SIG-M5 treated with dmso at 0.1 percent for 504 hours (cell line): ENCODE data around the gene EHD3.
A peak's percentile ranks its signal among the peaks of the same experiment; 100 is the strongest.
"Not testable (repeated sequence)": the region's sequence is repeated elsewhere in the genome, so short reads cannot be mapped to it uniquely, and the experiment has no call there.

Source experiments
- DNase-seq: peaks from one replicate; lab custom pipeline; 2025; ENCODE audit not compliant: unreplicated experiment; lab: John Stamatoyannopoulos, UW

Gene EHD3

DNA sequence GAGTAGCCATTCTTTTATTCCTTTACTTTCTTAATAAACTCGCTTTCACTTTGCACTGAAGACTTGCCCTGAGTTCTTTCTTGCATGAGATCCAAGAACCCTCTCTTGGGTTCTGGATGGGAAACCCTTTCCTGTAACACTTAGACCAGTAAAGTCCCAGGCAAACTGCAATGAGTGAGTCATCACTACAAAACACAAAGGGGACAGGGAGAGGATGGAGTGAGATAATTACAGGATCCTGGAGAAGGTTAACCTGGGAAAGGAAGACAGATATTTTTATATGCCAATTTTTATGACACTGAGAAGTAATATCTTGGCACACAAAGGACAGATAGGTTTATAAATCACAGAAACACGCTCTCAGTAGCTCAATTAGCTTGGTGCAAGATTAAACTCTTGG lies 48.7 kb downstream of the EHD3 start:
- DNase-seq: no peak

DNA sequence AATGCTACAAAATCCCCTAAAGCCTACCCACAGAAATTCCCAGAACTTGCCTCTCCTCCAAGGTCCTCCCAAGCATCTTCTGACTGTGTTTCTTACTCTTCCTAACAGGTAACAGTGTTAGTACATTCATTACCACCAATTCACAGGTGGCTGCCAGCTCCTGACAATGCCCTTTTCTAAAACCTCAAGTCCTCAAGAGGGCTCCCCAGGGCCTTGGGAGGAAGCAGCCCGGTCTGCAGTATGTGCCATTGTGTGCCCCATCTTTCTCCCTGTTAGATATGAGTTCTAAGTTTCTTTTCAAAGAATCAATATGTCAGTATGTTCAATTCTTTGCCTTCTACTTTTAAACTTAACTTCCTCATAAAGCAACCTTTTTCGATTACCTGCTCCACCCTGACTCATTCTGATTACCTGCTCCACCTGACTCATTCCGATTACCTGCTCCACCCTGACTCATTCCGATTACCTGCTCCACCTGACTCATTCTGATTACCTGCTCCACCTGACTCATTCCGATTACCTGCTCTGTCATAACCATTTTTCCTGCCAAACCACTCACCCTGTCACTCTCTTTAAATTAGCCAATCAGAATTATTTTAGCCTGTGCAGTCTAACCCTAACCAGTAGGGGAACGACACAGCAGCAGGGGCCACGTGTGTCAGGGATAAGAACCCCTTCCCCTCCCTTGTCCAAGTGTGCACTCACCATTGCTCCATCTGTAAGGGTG lies 49.4 kb downstream of the EHD3 start:
- DNase-seq: not testable (repeated sequence)

DNA sequence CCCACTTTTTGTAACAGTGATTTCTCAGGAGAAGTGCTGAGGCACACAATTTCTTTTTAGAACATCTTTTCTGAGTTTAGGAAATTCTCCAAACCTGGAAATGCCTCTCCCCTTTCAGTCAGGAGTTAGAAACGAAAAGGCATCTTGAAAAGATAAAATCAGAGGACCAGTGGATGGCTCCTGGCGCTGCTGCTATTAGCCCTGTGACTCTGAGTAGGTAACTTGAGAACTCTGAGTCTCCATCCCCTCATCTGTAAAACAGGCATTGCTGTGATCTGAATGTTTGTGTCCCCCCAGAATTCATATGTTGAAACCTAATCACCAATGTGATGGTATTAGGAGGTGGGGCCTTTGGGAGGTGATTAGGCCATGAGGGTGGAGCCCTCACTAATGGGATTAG lies 50.2 kb downstream of the EHD3 start:
- no peak for DNase-seq

DNA sequence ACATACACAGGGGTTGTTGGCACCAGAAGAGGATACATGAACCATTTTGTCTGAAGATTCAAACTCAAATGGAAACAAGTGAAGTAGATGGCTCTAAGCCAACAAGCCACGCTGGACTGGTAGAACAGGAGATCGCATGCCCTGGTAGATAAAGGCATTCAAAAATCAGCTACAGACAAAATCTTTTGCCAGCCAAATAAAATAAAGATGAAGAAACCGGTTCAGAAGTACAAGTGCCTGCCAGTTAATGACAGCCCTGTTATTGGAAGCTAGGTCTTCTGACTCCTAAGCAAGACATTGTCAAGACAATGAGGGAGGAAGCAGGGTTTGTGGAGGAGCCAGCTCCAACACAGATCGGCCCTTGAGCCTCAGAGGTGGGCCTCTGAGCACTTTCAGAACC lies 52.3 kb downstream of the EHD3 start:
- DNase-seq: no peak

DNA sequence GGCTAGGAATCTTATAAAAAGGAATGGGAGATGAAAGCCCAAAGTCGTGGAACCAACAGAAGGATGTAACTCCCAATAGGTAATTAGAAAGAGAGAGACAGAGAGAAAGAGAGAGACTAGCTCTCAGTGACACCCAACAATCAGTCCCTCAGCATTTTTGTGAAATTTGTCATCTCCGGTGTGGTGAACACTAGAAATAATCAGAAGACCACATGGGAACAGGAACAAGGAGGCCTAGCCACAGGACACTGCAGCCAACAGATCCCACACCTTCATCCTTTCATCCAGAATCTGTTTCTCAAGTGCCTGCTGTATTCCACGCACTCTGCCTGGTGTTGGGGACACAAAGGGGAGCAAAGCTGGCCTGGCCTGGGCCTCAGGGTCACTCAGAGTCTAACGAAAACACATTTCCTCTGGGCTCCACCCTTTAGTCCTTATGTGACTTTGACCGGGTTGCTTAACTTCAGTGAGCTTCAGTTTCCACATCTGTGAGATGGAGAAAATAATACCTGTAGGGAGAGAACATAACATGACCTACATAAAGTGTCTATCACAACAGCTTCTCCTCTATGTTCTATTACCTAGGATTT lies 53.1 kb downstream of the EHD3 start:
- DNase-seq: no peak

DNA sequence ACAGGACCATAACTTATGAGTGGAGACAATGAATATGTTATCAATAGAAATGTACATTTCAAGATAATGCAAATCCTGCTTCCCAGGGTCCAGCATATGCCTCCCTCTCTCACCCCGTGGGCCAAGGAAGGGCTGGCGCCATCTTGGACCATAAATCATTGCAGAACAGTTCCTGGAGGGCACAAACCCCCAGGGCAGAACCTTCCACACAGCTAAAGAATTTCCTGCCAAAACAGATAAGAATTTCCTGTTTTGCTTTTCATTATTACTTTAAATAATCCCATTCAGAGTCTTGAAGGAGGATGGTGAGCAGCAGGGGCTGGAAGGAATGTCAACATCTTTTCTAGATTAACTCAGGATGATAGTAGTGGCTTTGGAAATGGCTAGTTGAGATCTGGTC lies 53.7 kb downstream of the EHD3 start:
- no peak for DNase-seq

DNA sequence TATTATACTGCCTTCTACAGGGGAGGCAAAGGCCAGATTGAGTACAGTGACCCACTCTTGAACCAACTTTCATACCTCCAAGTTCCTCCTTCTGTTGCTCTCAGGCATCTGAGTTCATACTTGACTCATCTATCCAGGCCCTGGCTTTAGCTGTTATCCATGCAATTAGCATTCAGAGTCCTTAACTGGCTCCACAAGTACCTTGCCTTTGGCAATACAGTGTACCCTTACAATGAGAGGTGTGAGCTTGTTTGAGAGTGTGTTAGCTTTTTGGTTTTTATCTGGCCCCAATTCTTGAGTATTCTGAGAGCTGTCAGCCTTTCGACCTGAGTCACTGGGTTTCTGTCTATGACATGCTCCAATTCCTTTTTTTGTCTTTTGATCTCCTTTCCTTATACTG lies 60.2 kb downstream of the EHD3 start:
- no peak for DNase-seq

DNA sequence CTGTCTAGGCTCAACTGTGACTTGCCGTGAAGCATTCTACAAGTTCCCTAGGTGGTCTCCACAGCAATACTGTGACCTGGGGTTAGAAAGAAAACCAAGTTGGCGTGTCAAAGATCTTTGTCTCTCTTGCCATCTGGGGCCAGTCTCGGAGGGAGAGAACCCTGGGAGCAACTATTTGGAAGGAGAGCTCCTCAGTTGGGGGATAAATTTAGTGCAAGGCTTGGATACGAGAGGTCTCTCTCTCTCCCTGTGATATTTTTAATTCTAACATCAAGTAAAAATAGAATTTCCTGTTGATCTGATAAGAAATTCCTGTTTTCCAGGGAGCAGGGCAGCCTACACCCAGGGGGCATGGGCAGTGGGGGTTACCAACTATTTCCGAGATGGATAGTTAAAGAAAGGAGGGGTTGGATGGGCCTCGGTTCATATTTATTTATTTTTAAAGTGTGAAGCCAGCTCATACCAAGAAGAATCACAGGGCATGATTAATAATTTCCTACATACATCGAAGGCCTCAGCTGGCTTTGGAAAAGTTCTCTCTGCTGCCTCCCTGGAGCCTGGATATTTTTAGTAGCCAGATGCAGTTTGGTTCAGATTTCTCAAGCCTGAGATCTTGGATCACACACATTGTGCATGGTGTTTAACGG lies 62.8 kb downstream of the EHD3 start:
- no peak for DNase-seq

DNA sequence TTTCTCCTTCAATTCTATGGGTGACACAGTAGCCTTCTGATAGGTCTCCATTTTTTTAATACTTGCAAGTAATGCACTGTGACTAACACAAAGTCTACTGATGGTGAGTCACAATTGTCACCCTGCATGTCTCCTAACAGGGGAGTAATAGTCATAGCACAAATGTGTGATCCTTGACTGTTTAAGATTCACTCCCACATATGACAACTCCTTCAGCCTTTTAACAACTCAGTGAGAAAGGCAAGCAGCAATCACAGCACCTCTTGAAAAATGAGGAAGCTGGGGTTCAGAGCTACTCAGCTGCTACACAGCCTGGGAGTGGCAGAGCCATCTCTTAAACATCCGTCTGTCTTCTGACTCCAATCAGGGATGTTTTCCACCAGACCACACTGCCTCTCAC lies 63.8 kb downstream of the EHD3 start:
- DNase-seq: no peak

DNA sequence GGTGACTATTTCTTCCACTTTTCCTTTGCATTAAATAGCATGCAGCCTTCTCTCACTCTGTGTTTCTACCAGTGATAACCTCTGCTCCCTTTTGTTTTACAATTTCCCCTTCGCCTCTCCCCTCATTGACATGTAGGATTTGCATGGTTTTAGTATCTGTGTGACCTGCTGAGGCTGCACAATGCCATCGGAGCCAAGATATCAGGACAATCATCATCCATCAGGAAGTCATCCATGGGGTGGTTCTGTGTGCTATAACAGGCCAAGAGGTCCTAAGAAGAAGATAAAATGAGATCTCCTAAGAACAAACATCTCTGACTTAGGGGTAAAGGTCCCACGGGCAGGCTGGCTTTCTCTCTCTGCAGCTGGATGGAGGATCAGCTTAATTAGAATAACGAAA lies 65.6 kb downstream of the EHD3 start:
- no peak for DNase-seq

DNA sequence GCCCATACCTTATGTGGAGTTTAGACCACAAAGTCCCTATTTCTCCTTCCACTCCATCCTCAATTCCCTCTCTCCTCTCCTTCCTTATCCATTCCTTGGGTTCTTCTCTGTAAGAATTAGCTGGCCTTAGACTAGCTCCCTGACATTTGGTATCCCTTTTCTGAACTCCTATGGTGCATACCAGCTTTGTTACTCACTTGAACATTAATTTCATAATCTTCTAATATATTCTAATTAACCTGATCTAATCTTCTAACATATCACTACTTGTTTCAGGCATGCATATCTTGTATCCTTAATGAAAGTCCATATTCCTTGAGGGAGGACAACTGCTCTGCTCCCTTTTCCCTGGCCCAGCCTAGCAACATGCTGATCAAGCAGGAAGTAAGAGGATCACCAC lies 66.4 kb downstream of the EHD3 start:
- no peak for DNase-seq

DNA sequence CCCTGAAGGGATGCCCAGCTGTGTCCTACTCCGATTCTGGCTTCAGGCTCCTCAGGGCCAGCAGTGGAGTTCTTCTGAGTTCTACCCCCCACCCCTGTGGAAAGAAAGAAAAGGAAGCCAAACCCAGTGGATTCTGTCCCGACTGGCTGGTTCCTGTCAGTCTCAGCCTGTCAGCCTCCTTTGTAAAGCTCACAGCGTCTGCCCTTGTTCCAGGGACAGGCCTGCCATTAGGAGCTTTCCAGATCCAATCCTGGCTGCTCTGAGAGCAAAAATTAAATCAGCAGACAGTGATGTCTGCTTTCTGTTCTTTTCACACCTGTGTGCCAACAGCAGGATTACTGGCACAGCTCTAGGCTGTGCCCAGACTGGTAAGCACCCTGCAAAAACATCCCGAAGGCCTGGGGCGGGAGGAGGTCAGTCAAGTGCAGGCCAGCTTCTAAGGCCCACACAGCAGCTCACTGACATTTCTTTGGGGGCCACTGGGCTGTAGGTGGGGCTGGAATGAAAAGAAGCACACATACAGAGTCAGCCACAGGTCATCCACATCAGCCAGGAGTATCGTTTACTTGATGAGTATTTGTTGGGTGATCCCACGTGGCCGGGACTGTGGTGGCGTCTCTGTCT lies 69.1 kb downstream of the EHD3 start:
- no peak for DNase-seq

DNA sequence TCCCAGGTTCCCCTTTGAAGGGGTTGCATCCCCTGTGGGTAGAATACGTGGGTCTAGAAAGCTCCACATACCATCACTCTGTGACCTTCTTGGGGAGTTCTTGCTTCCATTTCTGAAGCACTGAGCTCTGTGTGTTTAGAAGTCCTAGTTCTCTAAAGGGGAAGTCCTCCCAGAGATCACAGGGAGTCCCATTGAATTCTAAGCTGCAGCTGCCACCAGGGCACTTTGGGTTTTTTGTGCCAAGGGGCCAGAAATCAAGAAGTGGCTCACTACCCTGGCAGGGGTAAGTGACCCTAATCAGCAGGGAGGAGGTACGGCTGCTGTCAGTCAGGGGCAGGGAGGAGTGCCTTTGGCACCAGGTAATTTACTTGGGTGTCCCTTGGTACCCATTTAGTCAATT lies 70.9 kb downstream of the EHD3 start:
- no peak for DNase-seq

DNA sequence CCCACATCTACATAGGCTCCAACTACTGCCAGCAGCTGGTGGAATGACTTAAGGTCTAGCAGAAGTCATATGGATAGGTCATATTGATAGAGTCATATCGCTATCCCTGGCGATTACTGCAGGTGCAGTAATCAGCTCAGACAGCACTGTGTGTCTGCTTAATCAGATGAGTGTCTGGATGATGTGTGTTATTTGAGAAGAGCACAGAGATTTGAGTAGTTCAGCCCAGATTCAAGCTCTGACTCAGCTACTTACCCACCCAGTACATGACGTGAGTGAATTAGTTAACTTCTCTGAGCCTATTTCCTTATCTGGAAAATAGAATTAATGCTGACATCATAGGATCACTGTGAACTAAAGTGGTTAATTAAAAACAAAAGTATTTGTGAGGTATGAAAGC lies 78.9 kb downstream of the EHD3 start:
- no peak for DNase-seq

DNA sequence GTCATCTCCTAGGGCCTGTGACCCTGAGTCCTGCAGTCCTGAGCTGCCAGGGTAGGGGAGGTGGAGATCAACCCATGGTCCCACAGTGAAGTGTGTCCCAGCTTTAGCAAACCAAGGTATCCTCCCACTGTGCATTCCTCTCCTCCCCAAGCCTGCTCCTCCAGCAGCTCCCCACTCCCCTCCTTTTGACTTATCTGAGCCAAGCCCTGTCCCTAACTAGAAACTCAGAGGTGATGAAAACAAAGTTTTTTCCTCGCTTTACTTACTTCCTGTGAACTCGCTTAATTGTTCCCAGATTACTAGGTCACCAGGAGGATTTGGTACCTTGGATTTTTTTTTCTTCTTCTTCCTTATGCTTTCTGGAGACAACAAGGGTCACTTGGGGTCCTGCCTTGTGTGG lies 80.8 kb downstream of the EHD3 start:
- DNase-seq: no peak

DNA sequence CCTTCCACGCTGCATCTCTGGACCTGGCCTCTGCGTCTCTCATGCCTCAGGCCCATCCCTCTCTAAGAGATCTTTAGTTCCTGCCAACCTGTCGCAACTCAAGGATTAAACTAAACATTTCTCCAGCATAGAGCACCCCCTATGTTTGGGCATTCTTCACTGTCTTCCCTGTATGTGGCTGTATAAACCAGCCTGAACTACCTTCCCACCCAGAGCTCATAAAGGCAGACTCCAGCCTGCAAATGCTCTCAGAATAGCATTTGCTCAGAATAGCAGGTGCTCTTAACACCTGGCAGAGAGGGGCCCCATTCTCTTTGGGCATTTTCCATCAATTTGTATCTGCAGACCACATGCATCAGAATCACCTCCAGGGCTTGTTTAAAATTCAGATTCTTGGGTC lies 83.4 kb downstream of the EHD3 start:
- DNase-seq: no peak

DNA sequence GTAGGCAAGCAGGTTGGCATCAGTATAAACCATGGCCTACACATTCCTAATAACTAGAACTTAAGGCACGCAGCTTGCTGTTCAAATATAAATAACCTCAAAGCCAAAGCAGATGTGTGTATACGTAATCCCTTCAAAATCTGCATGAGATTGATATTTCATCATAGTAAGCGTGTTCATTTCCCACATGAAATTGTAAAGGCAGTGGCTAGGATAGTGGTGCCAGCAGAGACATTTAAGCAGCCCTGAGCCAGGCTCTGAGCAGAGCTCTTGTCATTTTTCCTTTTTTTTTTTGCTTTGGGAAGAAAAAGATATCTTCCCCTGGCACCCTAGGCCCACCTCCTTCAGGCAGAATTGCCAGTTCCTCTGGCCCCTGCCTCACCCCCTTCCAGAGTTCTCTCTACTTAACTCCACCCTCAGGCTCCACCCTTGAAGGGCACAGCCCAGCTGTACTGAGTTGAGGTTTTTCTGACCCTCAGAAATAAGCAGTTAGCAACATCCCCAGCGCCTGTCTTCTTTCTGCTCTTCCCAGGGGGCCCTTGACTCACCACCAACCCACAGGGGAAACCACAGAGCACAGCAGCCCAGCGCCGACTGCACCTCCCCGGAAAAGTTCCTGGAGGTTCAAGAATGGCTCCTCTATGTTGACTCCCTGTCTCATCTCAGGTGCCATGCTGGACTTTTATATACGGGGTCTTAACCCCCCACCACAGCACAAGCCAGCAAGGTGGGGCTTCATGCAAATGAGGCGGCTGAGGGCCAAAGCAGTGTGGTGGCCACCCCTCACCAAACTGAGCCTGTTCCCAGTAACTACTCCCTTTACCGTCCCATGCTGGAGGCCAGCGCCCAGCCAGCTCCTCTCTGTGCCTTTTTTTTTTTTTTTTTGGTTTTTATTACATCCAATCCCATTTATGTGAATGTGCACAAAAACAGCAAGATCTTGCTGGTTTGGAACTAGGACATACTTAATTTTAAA lies 84.7 kb downstream of the EHD3 start:
- DNase-seq: peak; percentile 93
